Sigmoid colon (tissue), 7 donors: Measurements from ENCODE around the gene ADK. TPM values are rescaled to one million over a fixed set of nuclear protein-coding genes. Genes with fewer than 3 reads are reported as not detected.

Experiments
- DNase-seq: peaks from one replicate; pipeline ENCODE4 v3.0.0-alpha.2; 2019
- H3K27ac ChIP-seq, 4 donors: fragments of 200-600 bp; sonication (generic); one replicate each; pipeline ENCODE4 v1.5.1; 2016 to 2019; ENCODE audit warnings: mild to moderate bottlenecking in 1 of 4
- H3K27me3 ChIP-seq, 3 donors: fragments of 200-600 bp; sonication (generic); one replicate each; pipeline ENCODE4 v1.5.1; 2019; ENCODE audit warnings: mild to moderate bottlenecking in 1 of 3
- H3K36me3 ChIP-seq, 4 donors: fragments of 200-600 bp; sonication (generic); one replicate each; pipeline ENCODE4 v1.5.1; 2016 to 2019
- H3K4me1 ChIP-seq, 4 donors: fragments of 200-600 bp; sonication (generic); one replicate each; pipeline ENCODE4 v1.5.1; 2017 to 2019
- H3K4me3 ChIP-seq, 4 donors: fragments of 200-600 bp; sonication (generic); one replicate each; pipeline ENCODE4 v1.5.1; 2017 to 2019; ENCODE audit warnings: mild to moderate bottlenecking in 2 of 4, moderate library complexity in 1 of 4
- H3K9me3 ChIP-seq, 4 donors: fragments of 200-600 bp in 3 of 4; sonication (generic) in 3 of 4; one replicate each; pipeline versions ENCODE4 v1.5.1 to v1.6.1; 2013 to 2019
- EP300 ChIP-seq, 4 donors: sonication (generic); formaldehyde crosslinking; IDR thresholded peaks; one replicate each; pipeline ENCODE4 v1.6.1; 2017; ENCODE audit warnings: antibody characterized with exemption in 4 of 4
- POLR2A ChIP-seq, 2 donors: fragments of 450-650 bp; IDR thresholded peaks; one replicate each; pipeline ENCODE4 v1.6.1; 2016; ENCODE audit warnings: antibody characterized with exemption in 2 of 2, mild to moderate bottlenecking in 2 of 2, moderate library complexity in 2 of 2
- POLR2AphosphoS5 ChIP-seq, 4 donors: sonication (generic); formaldehyde crosslinking; IDR thresholded peaks; one replicate each; pipeline ENCODE4 v1.6.1; 2017; ENCODE audit warnings: antibody characterized with exemption in 4 of 4
- WGBS, 2 donors: extraction: QIAGEN DNeasy Blood & Tissue Kit; methylation state at CpG; one replicate each; pipeline ENCODE4 v1.1.7; 2013; 5-methylcytosine and 5-hydroxymethylcytosine counted together
- intact Hi-C: fragments of 100-400 bp; cut with DNase I; formaldehyde crosslinking; loops from one replicate; pipeline ENCODE4 v1.15.1; 2023
- polyA plus RNA-seq, 3 donors: library from polyadenylated mRNA; stranded (reverse); fragments of 200-250 nt; gene quantifications; one replicate each; pipeline ENCODE4 v1.2.3, GENCODE V29; 2013
- total RNA-seq, 4 donors: library from RNA; depleted of rRNA; stranded (reverse); fragments of >200 nt; gene quantifications; one replicate each; pipeline ENCODE4 v1.1.0, GENCODE V29; 2016
- TF ChIP-seq, protein P1 (sequence below), 4 experiments: fragments of 450-650 bp in 3 of 4; fragments of 200-600 bp in 1 of 4; IDR thresholded peaks; one replicate each; pipeline ENCODE4 v1.5.1; 2016 to 2019; ENCODE audit warnings: antibody characterized with exemption in 4 of 4, mild to moderate bottlenecking in 3 of 4, moderate library complexity in 2 of 4
- donor health status: healthy with polysubstance abuse.
- donor health status: Bipolar disorder and iron deficiency.
- donor health status: healthy.

The ADK gene
- total and polyA plus RNA-seq, 7 donors = 15.2 to 31.3 (median 25.3) TPM

DNA sequence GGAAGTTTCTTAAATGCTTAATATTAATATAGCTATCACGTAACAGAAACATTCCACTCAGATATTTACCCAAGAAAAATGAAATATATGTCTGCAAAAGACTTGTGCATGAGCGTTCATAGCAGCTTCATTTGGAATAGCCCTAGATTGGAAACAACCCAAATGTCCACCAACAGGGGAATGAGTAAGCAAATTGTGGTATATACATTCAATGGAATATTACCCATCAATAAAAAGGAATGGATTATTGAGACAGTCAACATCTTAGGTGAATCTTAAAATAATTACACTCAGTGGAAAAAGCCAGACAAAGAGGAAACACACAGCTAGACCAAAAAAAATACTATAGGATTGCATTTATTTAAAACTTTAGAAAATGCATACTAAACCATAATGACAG lies 585.0 kb downstream of the ADK start:
- intact Hi-C loops = no loop called here
- Histone ChIP-seq H3K36me3 (no peaks in the 10 kb centered on the region), H3K27ac (no peak overlapping the region), H3K27me3 (no peaks in the 10 kb centered on the region), H3K4me3 (no peak overlapping the region), H3K4me1 (no peaks in the 10 kb centered on the region), H3K9me3 (no peaks in the 10 kb centered on the region)
- TF ChIP-seq EP300 (IDR thresholded peaks at IDR 0.05) = no peak
- TF ChIP-seq, protein P1, sequence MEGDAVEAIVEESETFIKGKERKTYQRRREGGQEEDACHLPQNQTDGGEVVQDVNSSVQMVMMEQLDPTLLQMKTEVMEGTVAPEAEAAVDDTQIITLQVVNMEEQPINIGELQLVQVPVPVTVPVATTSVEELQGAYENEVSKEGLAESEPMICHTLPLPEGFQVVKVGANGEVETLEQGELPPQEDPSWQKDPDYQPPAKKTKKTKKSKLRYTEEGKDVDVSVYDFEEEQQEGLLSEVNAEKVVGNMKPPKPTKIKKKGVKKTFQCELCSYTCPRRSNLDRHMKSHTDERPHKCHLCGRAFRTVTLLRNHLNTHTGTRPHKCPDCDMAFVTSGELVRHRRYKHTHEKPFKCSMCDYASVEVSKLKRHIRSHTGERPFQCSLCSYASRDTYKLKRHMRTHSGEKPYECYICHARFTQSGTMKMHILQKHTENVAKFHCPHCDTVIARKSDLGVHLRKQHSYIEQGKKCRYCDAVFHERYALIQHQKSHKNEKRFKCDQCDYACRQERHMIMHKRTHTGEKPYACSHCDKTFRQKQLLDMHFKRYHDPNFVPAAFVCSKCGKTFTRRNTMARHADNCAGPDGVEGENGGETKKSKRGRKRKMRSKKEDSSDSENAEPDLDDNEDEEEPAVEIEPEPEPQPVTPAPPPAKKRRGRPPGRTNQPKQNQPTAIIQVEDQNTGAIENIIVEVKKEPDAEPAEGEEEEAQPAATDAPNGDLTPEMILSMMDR (IDR thresholded peaks at IDR 0.05) = no peak
- no peak for TF ChIP-seq POLR2AphosphoS5 (IDR thresholded peaks at IDR 0.05)
- TF ChIP-seq POLR2A (IDR thresholded peaks at IDR 0.05) = no peak
- 72 to 75% methylated on average over 2 of the region's 2 CpGs for WGBS, 2 donors
- no peak for DNase-seq

DNA sequence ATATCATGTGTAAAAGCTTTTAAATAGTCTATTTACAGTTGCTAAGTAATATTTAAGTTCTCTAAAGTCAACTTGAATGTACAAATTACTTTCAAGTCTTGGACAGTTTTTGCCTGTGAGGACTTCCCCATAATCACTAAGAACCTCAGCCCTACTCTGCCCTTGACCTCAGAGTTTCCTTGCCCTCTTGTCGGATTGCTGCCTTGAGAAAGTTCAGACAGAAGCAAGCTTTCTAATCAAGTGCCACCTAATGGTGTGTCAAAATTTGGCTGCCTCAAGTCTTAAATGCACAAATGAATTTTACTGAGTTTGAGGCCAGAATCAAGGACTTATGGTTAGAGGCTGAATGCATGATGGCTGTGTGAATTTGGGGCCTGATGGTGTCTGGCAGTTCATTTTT lies 587.0 kb downstream of the ADK start:
- no peak overlapping the region for H3K4me3 ChIP-seq
- no peak overlapping the region for H3K27ac ChIP-seq
- H3K9me3 ChIP-seq = no peaks in the 10 kb centered on the region
- no peak for TF ChIP-seq POLR2A (IDR thresholded peaks at IDR 0.05)
- no peak for TF ChIP-seq POLR2AphosphoS5 (IDR thresholded peaks at IDR 0.05)
- no peak for TF ChIP-seq EP300 (IDR thresholded peaks at IDR 0.05)
- TF ChIP-seq, protein P1 (IDR thresholded peaks at IDR 0.05) = no peak
- 61 to 71% methylated on average over 1 of the region's 1 CpG for WGBS, 2 donors
- intact Hi-C loops = no loop called here
- no peaks in the 10 kb centered on the region for H3K36me3 ChIP-seq
- H3K4me1 ChIP-seq = no peaks in the 10 kb centered on the region
- H3K27me3 ChIP-seq = no peaks in the 10 kb centered on the region
- DNase-seq = no peak

GRCh38 chr10:74738542-74738941 lies 587.5 kb downstream of the ADK start:
- no peak for DNase-seq
- TF ChIP-seq, protein P1 (IDR thresholded peaks at IDR 0.05) = no peak
- TF ChIP-seq POLR2AphosphoS5 (IDR thresholded peaks at IDR 0.05) = no peak
- TF ChIP-seq POLR2A (IDR thresholded peaks at IDR 0.05) = no peak
- no peak for TF ChIP-seq EP300 (IDR thresholded peaks at IDR 0.05)
- Histone ChIP-seq H3K27ac (no peak overlapping the region), H3K4me1 (no peaks in the 10 kb centered on the region), H3K4me3 (no peak overlapping the region), H3K9me3 (no peaks in the 10 kb centered on the region), H3K27me3 (no peaks in the 10 kb centered on the region), H3K36me3 (no peaks in the 10 kb centered on the region)
- intact Hi-C loops = no loop called here
- WGBS, 2 donors = 61 to 77% methylated on average over 3 of the region's 3 CpGs

DNA sequence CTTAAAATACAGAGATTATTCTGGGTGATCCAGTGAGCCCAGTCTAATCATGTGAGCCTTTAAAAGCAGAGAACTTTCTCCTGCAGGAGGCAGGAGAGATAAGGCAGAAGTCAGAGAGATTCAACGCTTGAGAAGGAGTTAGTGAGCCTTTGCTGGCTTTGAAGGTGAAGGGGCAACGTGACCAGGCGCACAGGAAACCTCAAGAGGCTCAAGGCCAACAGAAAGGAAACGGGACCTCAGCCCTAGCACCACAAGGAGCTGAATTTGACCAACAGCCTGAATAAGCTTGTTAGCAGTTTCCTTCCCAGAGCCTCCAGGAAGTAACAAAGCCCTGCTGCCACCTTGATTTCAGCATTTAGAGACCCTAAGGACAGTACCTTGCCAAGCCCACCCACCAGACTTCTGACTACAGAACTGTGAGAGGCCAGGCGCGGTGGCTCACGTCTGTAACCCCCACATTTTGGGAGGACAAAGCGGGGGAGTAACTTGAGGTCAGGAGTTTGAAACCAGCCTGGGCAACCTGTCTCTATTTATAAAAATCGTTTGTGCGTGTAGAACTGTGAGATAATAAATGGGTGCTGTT lies 588.1 kb downstream of the ADK start:
- H3K4me1 ChIP-seq = no peaks in the 10 kb centered on the region
- H3K9me3 ChIP-seq = no peaks in the 10 kb centered on the region
- TF ChIP-seq, protein P1 (IDR thresholded peaks at IDR 0.05) = peak in 1 of 4 experiments; percentile 28
- no peak for TF ChIP-seq EP300 (IDR thresholded peaks at IDR 0.05)
- no peaks in the 10 kb centered on the region for H3K36me3 ChIP-seq
- 46 to 59% methylated on average over 10 of the region's 10 CpGs for WGBS, 2 donors
- H3K27ac ChIP-seq = no peak overlapping the region
- intact Hi-C loops = no loop called here
- no peak overlapping the region for H3K4me3 ChIP-seq
- H3K27me3 ChIP-seq = no peaks in the 10 kb centered on the region
- DNase-seq = no peak

DNA sequence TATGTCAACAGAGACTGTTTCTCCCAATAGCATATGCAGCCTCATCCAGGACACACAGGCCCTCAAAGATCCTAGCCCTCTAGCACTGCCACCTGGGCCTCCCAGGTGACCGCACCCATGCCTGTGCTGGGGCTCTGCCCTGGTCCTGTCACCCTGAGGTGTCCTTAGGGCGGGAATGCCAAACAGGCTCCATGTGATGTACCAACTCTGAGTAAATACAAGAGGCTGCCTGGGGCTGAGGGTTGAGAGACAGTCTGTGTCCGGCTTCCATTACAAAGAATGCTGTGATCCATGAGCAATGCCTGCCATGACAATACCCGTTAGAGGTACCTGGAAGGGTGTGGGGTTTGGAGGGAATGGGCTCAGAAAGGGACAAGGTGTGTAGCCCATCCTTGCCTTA lies 592.4 kb downstream of the ADK start:
- TF ChIP-seq, protein P1 (IDR thresholded peaks at IDR 0.05) = no peak
- no peak for TF ChIP-seq POLR2AphosphoS5 (IDR thresholded peaks at IDR 0.05)
- TF ChIP-seq EP300 (IDR thresholded peaks at IDR 0.05) = no peak
- TF ChIP-seq POLR2A (IDR thresholded peaks at IDR 0.05) = no peak

More for the DNA sequence above, 592.4 kb downstream of the ADK start:
- DNase-seq = no peak
- no peak overlapping the region for H3K4me3 ChIP-seq
- H3K9me3 ChIP-seq = no peaks in the 10 kb centered on the region
- no peaks in the 10 kb centered on the region for H3K4me1 ChIP-seq
- H3K36me3 ChIP-seq = no peaks in the 10 kb centered on the region
- intact Hi-C loops = no loop called here
- no peak overlapping the region for H3K27ac ChIP-seq
- 90 to 95% methylated on average over 4 of the region's 4 CpGs for WGBS, 2 donors
- H3K27me3 ChIP-seq = no peaks in the 10 kb centered on the region
